IMR-90 (cell line): ENCODE measurements around the gene ST3GAL3. TPM values are rescaled to one million over a fixed set of nuclear protein-coding genes. Genes with fewer than 3 reads are reported as not detected.

Experiments
- ATAC-seq: fragments of 200-7000 bp; cut with Tn5 transposase; 2 replicates; pipeline ENCODE4 v1.9.1; 2020; ENCODE audit warnings: low read depth, mild to moderate bottlenecking, moderate library complexity
- BruUV-seq: library from RNA; stranded (reverse); fragments of 400-500 nt; replicated peaks from 2 replicates; lab custom pipeline; 2021; lab: Mats Ljungman, UMichigan
- CTCF ChIA-PET: fragments of 300-600 bp; formaldehyde crosslinking; extraction: SDS; loops from one replicate; lab custom pipeline; 2021; ENCODE audit warnings: antibody characterized with exemption; lab: Yijun Ruan, JAX
- POLR2A ChIA-PET: fragments of 300-600 bp; sonication (Branson Sonifier 250); formaldehyde crosslinking; loops from one replicate; lab custom pipeline; 2022; ENCODE audit warnings: antibody characterized with exemption; ENCODE audit not compliant: unreplicated experiment; lab: Charles Lee
- DNase-seq: peaks from one replicate; pipeline ENCODE4 v3.0.0; 2013
- H2AFZ ChIP-seq: replicated peaks from 2 replicates; pipeline ENCODE3; 2013; ENCODE audit warnings: low read length, mild to moderate bottlenecking; ENCODE audit not compliant: poor library complexity
- H2AK5ac ChIP-seq: 2 replicates; pipeline ENCODE4 v1.6.1; 2013; ENCODE audit warnings: low read depth, low read length, inconsistent platforms
- H2AK9ac ChIP-seq: replicated peaks from 2 replicates; pipeline ENCODE3; 2013; ENCODE audit warnings: mild to moderate bottlenecking, low read depth, low read length, moderate library complexity; ENCODE audit not compliant: poor library complexity
- H2BK120ac ChIP-seq: 2 replicates; pipeline ENCODE4 v1.6.1; 2013; ENCODE audit warnings: low read depth, low read length, inconsistent platforms
- H2BK15ac ChIP-seq: 3 replicates; pipeline ENCODE4 v1.6.1; 2013; ENCODE audit warnings: low read depth, low read length, inconsistent platforms
- H2BK20ac ChIP-seq: 2 replicates; pipeline ENCODE4 v1.6.1; 2013; ENCODE audit warnings: low read depth, mild to moderate bottlenecking, inconsistent platforms, low read length, moderate library complexity
- H2BK5ac ChIP-seq: 2 replicates; pipeline ENCODE4 v1.6.1; 2013; ENCODE audit warnings: mild to moderate bottlenecking, low read depth, low read length, inconsistent platforms; ENCODE audit not compliant: poor library complexity, severe bottlenecking
- H3K14ac ChIP-seq: replicated peaks from 2 replicates; pipeline ENCODE4 v1.6.1; 2013; ENCODE audit warnings: low read depth, low read length, inconsistent platforms
- H3K18ac ChIP-seq: 2 replicates; pipeline ENCODE4 v1.6.1; 2013; ENCODE audit warnings: low read depth, low read length, control low read depth
- H3K23ac ChIP-seq: 2 replicates; pipeline ENCODE4 v1.6.1; 2013; ENCODE audit warnings: low read depth, low read length, inconsistent platforms
- H3K27ac ChIP-seq: 2 replicates; pipeline ENCODE4 v1.5.1; 2013; ENCODE audit warnings: mild to moderate bottlenecking, control low read depth, low read length; ENCODE audit not compliant: insufficient read depth
- H3K27me3 ChIP-seq: 2 replicates; pipeline ENCODE4 v1.6.1; 2013; ENCODE audit warnings: low read length; ENCODE audit not compliant: control insufficient read depth, insufficient read depth
- H3K36me3 ChIP-seq: 2 replicates; pipeline ENCODE4 v1.6.1; 2013; ENCODE audit warnings: low read length, mixed read lengths; ENCODE audit not compliant: control insufficient read depth, insufficient read depth
- H3K4ac ChIP-seq: 2 replicates; pipeline ENCODE4 v1.6.1; 2013; ENCODE audit warnings: low read depth, low read length, inconsistent platforms
- H3K4me1 ChIP-seq: 2 replicates; pipeline ENCODE4 v1.6.1; 2013; ENCODE audit warnings: low read length, mixed read lengths; ENCODE audit not compliant: control insufficient read depth, insufficient read depth
- H3K4me2 ChIP-seq: 2 replicates; pipeline ENCODE4 v1.6.1; 2013; ENCODE audit warnings: low read depth, mild to moderate bottlenecking, control low read depth, low read length, moderate library complexity
- H3K4me3 ChIP-seq: 2 replicates; pipeline ENCODE4 v1.5.1; 2013; ENCODE audit warnings: low read depth, mild to moderate bottlenecking, control low read depth, low read length, moderate library complexity; ENCODE audit not compliant: insufficient read depth
- H3K56ac ChIP-seq: 2 replicates; pipeline ENCODE4 v1.6.1; 2013; ENCODE audit warnings: low read length, inconsistent platforms; ENCODE audit not compliant: insufficient read depth; ENCODE audit errors: extremely low read depth
- H3K79me1 ChIP-seq, 2 experiments: 2 replicates each; pipeline ENCODE4 v1.6.1; 2013; ENCODE audit warnings: low read length in 2 of 2, inconsistent platforms in 1 of 2, low read depth in 1 of 2
- H3K9ac ChIP-seq: 2 replicates; pipeline ENCODE4 v1.6.1; 2013; ENCODE audit warnings: low read depth, low read length, control low read depth
- H3K9me1 ChIP-seq: 2 replicates; pipeline ENCODE4 v1.6.1; 2013; ENCODE audit warnings: low read length, inconsistent platforms; ENCODE audit not compliant: insufficient read depth
- H3K9me3 ChIP-seq: 2 replicates; pipeline ENCODE4 v1.6.1; 2013; ENCODE audit warnings: low read length; ENCODE audit not compliant: control insufficient read depth, insufficient read depth
- H4K20me1 ChIP-seq: 2 replicates; pipeline ENCODE4 v1.6.1; 2013; ENCODE audit warnings: low read length, inconsistent platforms; ENCODE audit not compliant: insufficient read depth
- H4K5ac ChIP-seq: 2 replicates; pipeline ENCODE4 v1.6.1; 2013; ENCODE audit warnings: mild to moderate bottlenecking, low read depth, low read length, control low read depth
- H4K8ac ChIP-seq, 2 experiments: 2 replicates each; pipeline ENCODE4 v1.6.1; 2013; ENCODE audit warnings: low read depth in 2 of 2, low read length in 2 of 2, control low read depth in 1 of 2, inconsistent platforms in 1 of 2
- H4K91ac ChIP-seq: 2 replicates; pipeline ENCODE4 v1.6.1; 2013; ENCODE audit warnings: low read depth, low read length, inconsistent platforms; ENCODE audit not compliant: insufficient read depth
- BHLHE40 ChIP-seq: fragments of 150-350 bp; IDR thresholded peaks from 2 replicates; pipeline ENCODE4 v1.6.1; 2016; ENCODE audit warnings: mild to moderate bottlenecking, low read depth, low read length
- CEBPB ChIP-seq: IDR thresholded peaks from 2 replicates; pipeline ENCODE4 v1.6.1; 2012; ENCODE audit warnings: low read depth, low read length, improper control_type of control experiment
- CHD1 ChIP-seq: IDR thresholded peaks from 2 replicates; pipeline ENCODE4 v1.6.1; 2012; ENCODE audit warnings: low read depth, low read length, improper control_type of control experiment
- CTCF ChIP-seq: conservative IDR thresholded peaks from 2 replicates; pipeline ENCODE4 v1.5.1; 2012; ENCODE audit warnings: mild to moderate bottlenecking, low read depth, low read length, improper control_type of control experiment
- ELK1 ChIP-seq: fragments of 150-350 bp; IDR thresholded peaks from 2 replicates; pipeline ENCODE4 v1.6.1; 2016; ENCODE audit warnings: low read depth, mild to moderate bottlenecking, low read length, moderate library complexity, borderline replicate concordance
- FOS ChIP-seq: fragments of 150-350 bp; IDR thresholded peaks from 2 replicates; pipeline ENCODE4 v1.6.1; 2016; ENCODE audit warnings: low read depth, low read length
- MAFK ChIP-seq: IDR thresholded peaks from 2 replicates; pipeline ENCODE4 v1.6.1; 2012; ENCODE audit warnings: low read depth, low read length, improper control_type of control experiment
- MAZ ChIP-seq: IDR thresholded peaks from 2 replicates; pipeline ENCODE4 v1.6.1; 2012; ENCODE audit warnings: low read depth, mild to moderate bottlenecking, low read length, improper control_type of control experiment, moderate library complexity, borderline replicate concordance
- MXI1 ChIP-seq: IDR thresholded peaks from 2 replicates; pipeline ENCODE4 v1.6.1; 2012; ENCODE audit warnings: low read depth, mild to moderate bottlenecking, low read length, moderate library complexity, borderline replicate concordance
- NFE2L2 ChIP-seq: fragments of 150-350 bp; IDR thresholded peaks from 2 replicates; pipeline ENCODE4 v1.6.1; 2016; ENCODE audit warnings: low read depth, mild to moderate bottlenecking, low read length
- POLR2A ChIP-seq: IDR thresholded peaks from 2 replicates; pipeline ENCODE4 v1.6.1; 2012; ENCODE audit warnings: mild to moderate bottlenecking, low read depth, low read length
- RAD21 ChIP-seq: IDR thresholded peaks from 2 replicates; pipeline ENCODE4 v1.6.1; 2012; ENCODE audit warnings: low read length, improper control_type of control experiment
- RCOR1 ChIP-seq: IDR thresholded peaks from 2 replicates; pipeline ENCODE4 v1.6.1; 2012; ENCODE audit warnings: mild to moderate bottlenecking, low read length, improper control_type of control experiment; ENCODE audit not compliant: insufficient replicate concordance
- RFX5 ChIP-seq: IDR thresholded peaks from 2 replicates; pipeline ENCODE4 v1.8.0; 2012; ENCODE audit warnings: low read depth, mild to moderate bottlenecking, low read length, moderate library complexity
- SMC3 ChIP-seq: fragments of 150-350 bp; IDR thresholded peaks from 2 replicates; pipeline ENCODE4 v1.6.1; 2016; ENCODE audit warnings: low read depth, mild to moderate bottlenecking, antibody characterized with exemption, low read length, moderate library complexity
- USF2 ChIP-seq: fragments of 150-350 bp; IDR thresholded peaks from 2 replicates; pipeline ENCODE4 v1.6.1; 2017; ENCODE audit warnings: mild to moderate bottlenecking, antibody characterized with exemption, low read length, low read depth
- WGBS, 2 experiments: methylation state at CpG; one replicate each; pipeline versions ENCODE4 v1.1.5 to v1.1.7; 2013; ENCODE audit warnings: missing lambda C conversion rate in 2 of 2; ENCODE audit not compliant: insufficient read length in 1 of 2; ENCODE audit errors: extremely low coverage in 2 of 2; 5-methylcytosine and 5-hydroxymethylcytosine counted together
- dilution Hi-C: fragments of 300-500 bp; cut with HindIII; formaldehyde crosslinking; loops from one replicate; pipeline ENCODE4 v1.14.3; 2018; ENCODE audit warnings: low sequenced_read_pairs; ENCODE audit not compliant: unreplicated experiment
- in situ Hi-C: fragments of 300-500 bp; cut with MboI; formaldehyde crosslinking; loops from 3 replicates; pipeline ENCODE4 v1.14.3; 2019; ENCODE audit warnings: low sequenced_read_pairs, inconsistent platforms, mixed read lengths
- intact Hi-C: fragments of 100-400 bp; cut with micrococcal nuclease; formaldehyde crosslinking; loops from 2 replicates; pipeline ENCODE4 v1.10.0; 2022
- polyA plus RNA-seq, 3 experiments: library from polyadenylated mRNA; depleted of rRNA; stranded (reverse); fragments of >200 nt; gene quantifications; 2 replicates each; pipeline ENCODE4 v1.2.3, GENCODE V29; 2012; ENCODE audit warnings: low replicate concordance in 1 of 3
- total RNA-seq: library from RNA; depleted of rRNA; stranded (reverse); fragments of >200 nt; gene quantifications from 2 replicates; pipeline ENCODE4 v1.2.3, GENCODE V29; 2012

Gene ST3GAL3
- total and polyA plus RNA-seq, 2 of the 4 experiments (the other 2 are of a cell fraction), result 12.0 to 14.8 TPM

- intact Hi-C loops, result no loop called here
- DNase-seq, result no peak
- Histone ChIP-seq H3K27ac (no peak overlapping the region), H3K79me1 (peaks cover 19 to 65% of the 10 kb centered on the region in 2 experiments), H3K23ac (no peak overlapping the region), H2BK20ac (no peak overlapping the region), H3K9me1 (peaks cover 10% of the 10 kb centered on the region; the same call in 1 of the 2 replicates), H3K9ac (no peak overlapping the region), H4K5ac (no peak overlapping the region), H4K20me1 (peaks cover 14% of the 10 kb centered on the region; the same call in 1 of the 2 replicates), H3K9me3 (no peaks in the 10 kb centered on the region), H3K36me3 (no peaks in the 10 kb centered on the region), H4K91ac (no peak overlapping the region), H4K8ac (no peak overlapping the region), H3K56ac (no peak overlapping the region), H3K14ac (no peak overlapping the region), H2BK120ac (no peak overlapping the region), H2BK5ac (no peak overlapping the region), H3K4me2 (no peak overlapping the region), H3K4ac (no peak overlapping the region), H2AK5ac (no peak overlapping the region), H3K4me1 (peaks cover 6% of the 10 kb centered on the region), H3K4me3 (no peak overlapping the region), H2AK9ac (no peak overlapping the region), H2BK15ac (no peak overlapping the region), H2AFZ (no peak overlapping the region), H3K27me3 (no peaks in the 10 kb centered on the region), H3K18ac (no peak overlapping the region)
- no peak for TF ChIP-seq RFX5
- no peak for TF ChIP-seq ELK1
- no peak for TF ChIP-seq RCOR1
- TF ChIP-seq BHLHE40, result no peak
- TF ChIP-seq SMC3, result no peak
- TF ChIP-seq USF2, result no peak
- no peak for TF ChIP-seq FOS
- no peak for TF ChIP-seq MAZ
- no peak for TF ChIP-seq POLR2A
- no peak for TF ChIP-seq MAFK
- no peak for TF ChIP-seq NFE2L2
- no peak for TF ChIP-seq MXI1
- no peak for TF ChIP-seq CTCF
- no peak for TF ChIP-seq CEBPB
- TF ChIP-seq CHD1, result no peak
- no peak for TF ChIP-seq RAD21
- BruUV-seq, result no TSS peak
- no CpG with 5 or more reads among the region's 2 CpGs for WGBS, 2 experiments
- ChIA-PET CTCF (interaction anchor here (9.2 kb wide), 1 partner anchor 164 kb away, joined by 149 read pairs; the partner anchor contains the start of gene ARTN), POLR2A (no interaction called here)
- in situ Hi-C loops, result loop anchor here (5.0 kb wide), 1 partner anchor 162 kb away; the partner anchor contains the start of gene ARTN
- ATAC-seq, result no peak
- dilution Hi-C loops, result no loop called here
These were observed 62.8 kb downstream of the ST3GAL3 start for GRCh38 chr1:43770111-43770510.
